MM.1S (cell line): ENCODE data around the gene C1orf21.

Experiments used
- EZH2phosphoT487 ChIP-seq: fragments of 300-600 bp; sonication (generic); IDR thresholded peaks from 2 replicates; pipeline ENCODE4 v1.6.1; 2018; ENCODE audit warnings: antibody characterized with exemption, low read length
- TF ChIP-seq, protein P1 (sequence below): fragments of 300-600 bp; sonication (generic); IDR thresholded peaks from 2 replicates; pipeline ENCODE4 v1.5.1; 2016; ENCODE audit warnings: antibody characterized with exemption, low read length, mixed read lengths

- TF ChIP-seq, protein P1, sequence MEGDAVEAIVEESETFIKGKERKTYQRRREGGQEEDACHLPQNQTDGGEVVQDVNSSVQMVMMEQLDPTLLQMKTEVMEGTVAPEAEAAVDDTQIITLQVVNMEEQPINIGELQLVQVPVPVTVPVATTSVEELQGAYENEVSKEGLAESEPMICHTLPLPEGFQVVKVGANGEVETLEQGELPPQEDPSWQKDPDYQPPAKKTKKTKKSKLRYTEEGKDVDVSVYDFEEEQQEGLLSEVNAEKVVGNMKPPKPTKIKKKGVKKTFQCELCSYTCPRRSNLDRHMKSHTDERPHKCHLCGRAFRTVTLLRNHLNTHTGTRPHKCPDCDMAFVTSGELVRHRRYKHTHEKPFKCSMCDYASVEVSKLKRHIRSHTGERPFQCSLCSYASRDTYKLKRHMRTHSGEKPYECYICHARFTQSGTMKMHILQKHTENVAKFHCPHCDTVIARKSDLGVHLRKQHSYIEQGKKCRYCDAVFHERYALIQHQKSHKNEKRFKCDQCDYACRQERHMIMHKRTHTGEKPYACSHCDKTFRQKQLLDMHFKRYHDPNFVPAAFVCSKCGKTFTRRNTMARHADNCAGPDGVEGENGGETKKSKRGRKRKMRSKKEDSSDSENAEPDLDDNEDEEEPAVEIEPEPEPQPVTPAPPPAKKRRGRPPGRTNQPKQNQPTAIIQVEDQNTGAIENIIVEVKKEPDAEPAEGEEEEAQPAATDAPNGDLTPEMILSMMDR = no peak
- TF ChIP-seq EZH2phosphoT487 = no peak
Measured at GRCh38 chr1:184531296-184531695, 144.5 kb downstream of the C1orf21 start.
